Epidermal melanocyte (primary cell): Measurements from ENCODE around the gene ARHGAP26.
"Not testable (repeated sequence)": the region's sequence is repeated elsewhere in the genome, so short reads cannot be mapped to it uniquely, and the experiment has no call there.

Source experiments
- DNase-seq: peaks from one replicate; pipeline ENCODE4 v3.0.0; 2011; ENCODE audit warnings: low spot score; ENCODE audit not compliant: insufficient read length

The ARHGAP26 gene

GRCh38 chr5:142928999-142929398, 158.8 kb downstream of the ARHGAP26 start:
- not testable (repeated sequence) for DNase-seq

- DNase-seq: no peak
Measured at GRCh38 chr5:142929587-142929986, 159.4 kb downstream of the ARHGAP26 start.

DNA sequence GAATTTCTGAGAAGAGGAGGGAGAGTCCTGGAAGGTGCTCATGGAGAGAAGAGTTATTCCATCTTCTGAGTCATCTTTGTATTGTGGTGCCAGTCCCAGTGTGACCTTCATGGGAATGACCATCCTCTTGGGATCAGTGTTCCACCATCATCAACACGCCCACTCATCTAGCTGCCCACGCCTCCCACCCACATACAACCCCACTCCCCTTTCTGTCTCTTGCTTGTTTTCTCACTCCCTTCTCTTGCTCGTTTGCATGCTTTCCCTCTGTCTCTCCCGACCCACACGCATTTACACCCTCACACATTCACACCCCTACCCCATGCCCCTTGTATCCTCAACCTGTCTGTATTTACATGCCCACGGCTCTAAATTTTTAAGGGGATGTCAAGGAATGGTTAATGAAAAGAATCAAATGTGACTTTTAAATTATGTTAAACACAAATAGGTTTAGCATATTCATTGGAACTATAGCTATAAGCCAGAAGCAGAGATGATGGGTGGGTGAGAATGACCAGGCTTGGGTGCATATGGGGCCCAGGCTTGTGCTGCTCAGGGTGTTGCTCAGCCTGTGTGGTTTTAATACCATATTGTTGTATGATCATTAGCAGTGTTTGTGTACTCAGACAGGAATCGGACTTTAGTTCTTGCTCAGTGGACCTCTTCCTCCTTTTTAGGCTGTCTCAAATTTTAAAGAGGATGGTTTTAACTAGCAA, 160.4 kb downstream of the ARHGAP26 start:
- no peak for DNase-seq

DNA sequence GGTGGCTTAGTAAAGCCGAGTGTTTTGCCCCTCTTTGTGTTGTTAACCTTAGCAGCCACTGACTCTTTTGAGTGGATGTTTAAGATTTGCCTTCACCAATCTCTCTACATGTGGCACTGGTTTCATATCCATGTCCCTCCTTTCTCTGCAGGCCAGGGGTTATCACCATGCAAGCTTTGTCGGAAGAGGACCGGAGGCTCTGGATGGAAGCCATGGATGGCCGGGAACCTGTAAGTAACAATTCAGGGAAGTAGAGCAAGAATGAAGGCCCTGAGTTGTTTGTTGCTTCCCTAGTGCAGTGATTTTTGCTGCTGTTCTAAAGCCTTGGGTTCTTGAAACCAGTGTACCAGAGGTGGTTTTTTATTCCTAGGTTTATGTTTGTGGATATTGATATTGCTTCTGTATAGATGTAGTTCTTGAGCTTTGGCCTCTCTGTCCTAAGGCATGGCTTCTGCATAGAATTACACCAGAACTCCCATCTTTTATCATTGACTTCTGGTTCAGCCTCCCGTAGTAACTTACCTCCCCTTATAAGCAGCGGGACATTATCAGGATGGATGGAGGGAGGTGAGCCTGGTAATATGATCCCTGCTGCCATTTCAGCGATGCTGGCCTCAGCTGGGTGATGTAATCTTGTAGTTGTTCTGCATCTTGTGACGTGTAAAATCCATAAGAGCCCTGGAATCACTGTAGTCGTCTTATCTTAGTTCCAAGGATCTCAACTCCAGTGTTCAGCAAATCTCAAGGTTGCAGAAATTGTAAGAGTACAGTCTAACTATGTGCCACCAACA, 161.9 kb downstream of the ARHGAP26 start:
- DNase-seq: no peak

- DNase-seq: no peak
Measured at GRCh38 chr5:142934051-142934762, 164.0 kb downstream of the ARHGAP26 start.

DNA sequence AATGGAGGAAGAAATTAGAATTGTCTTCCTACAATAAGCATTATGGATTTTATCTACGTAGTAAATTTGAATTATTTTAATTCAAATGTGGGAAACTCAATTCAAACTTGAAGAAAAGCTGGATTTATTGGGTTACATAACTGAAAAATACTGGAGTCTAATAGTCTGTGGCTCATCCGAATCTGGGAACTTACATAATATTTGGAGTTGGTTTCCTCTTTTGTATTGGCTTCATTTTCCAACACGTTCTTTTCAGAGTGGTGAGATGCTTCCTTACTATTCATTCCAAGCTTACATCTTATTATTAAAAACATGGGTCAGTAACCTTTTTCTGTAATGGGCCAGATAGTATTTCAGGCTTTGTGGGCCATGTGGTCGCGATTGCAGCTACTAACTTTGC, 164.8 kb downstream of the ARHGAP26 start:
- no peak for DNase-seq

- no peak for DNase-seq
Measured at GRCh38 chr5:142937374-142937773, 167.2 kb downstream of the ARHGAP26 start.

GRCh38 chr5:142938266-142938880, 168.2 kb downstream of the ARHGAP26 start:
- DNase-seq: no peak

GRCh38 chr5:142939006-142939405, 168.8 kb downstream of the ARHGAP26 start:
- DNase-seq: no peak

- no peak for DNase-seq
Measured at GRCh38 chr5:142939884-142940283, 169.7 kb downstream of the ARHGAP26 start.

GRCh38 chr5:142941245-142941644, 171.1 kb downstream of the ARHGAP26 start:
- DNase-seq: no peak

- DNase-seq: no peak
Measured at GRCh38 chr5:142942901-142943300, 172.7 kb downstream of the ARHGAP26 start.

- no peak for DNase-seq
Measured at GRCh38 chr5:142944140-142944539, 174.0 kb downstream of the ARHGAP26 start.

DNA sequence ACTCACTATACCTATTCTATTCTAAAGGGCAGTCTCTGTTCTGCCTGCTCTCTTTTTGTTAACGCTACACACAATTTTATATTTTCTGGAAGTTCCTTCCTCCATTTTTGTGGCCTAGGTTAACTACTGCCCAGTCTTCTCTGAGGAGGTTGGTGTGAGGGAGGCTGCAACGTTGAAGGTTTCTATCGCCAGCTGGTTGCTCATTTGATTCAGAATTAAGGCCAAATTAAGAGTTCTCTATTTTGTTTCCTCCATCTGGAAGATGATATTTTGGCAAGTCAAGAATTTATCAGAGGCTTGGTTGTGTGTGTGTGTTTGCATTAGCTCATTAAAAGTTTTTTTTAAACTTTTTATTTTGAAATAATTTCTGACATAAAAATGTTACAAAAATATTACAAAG, 175.1 kb downstream of the ARHGAP26 start:
- no peak for DNase-seq

DNA sequence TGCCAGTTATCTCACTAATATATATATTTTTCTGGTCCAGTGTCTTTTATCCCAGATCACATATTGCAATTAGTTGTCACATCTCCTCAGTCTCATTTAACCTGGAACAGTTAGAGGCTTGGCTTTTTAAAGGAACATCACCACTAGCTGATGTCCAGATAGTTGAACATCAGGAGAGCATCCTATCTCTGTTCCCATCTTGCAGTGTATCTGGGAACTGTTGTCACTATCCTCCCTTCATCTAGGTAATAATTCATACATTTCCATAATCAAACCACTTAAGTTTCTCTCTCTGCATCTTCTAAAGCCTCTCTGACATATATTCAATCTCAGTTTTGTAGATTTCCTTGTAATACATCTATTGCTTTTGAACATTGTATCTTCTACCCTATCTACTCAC, 175.7 kb downstream of the ARHGAP26 start:
- no peak for DNase-seq

- no peak for DNase-seq
Measured at GRCh38 chr5:142946547-142947426, 176.6 kb downstream of the ARHGAP26 start.

DNA sequence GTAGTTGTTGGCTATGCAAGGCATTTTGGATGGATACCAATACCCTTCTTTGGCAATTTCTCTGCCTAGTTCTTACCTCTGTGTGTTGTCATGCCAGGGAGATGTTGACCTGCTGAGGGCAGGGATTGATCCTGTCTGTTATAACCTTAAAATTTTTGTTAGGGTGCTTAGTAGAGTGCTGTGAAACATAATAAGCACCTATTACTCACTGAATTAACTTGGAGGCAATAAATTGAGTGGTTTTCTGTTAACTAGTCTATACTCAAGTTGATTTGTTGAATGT, 177.2 kb downstream of the ARHGAP26 start:
- DNase-seq: no peak

DNA sequence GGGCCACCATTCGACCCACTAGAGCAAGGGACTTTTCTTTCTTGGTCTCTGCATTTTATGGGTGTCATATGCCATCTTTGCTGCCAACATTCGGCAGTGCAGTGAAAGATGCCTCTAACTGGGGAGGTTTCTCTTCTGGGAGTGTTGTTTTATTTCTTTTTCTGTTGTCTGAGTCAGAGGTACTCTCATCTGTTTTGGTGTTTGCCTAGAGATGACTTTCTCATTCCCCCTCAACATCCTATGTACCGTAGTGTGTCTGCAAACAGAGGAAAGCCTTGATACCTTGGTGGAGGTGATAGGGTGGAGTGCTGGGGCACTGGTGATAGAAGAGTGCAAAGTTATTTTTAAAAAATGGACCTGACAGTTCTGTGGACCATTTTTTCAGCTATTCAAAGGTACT, 182.1 kb downstream of the ARHGAP26 start:
- DNase-seq: no peak

DNA sequence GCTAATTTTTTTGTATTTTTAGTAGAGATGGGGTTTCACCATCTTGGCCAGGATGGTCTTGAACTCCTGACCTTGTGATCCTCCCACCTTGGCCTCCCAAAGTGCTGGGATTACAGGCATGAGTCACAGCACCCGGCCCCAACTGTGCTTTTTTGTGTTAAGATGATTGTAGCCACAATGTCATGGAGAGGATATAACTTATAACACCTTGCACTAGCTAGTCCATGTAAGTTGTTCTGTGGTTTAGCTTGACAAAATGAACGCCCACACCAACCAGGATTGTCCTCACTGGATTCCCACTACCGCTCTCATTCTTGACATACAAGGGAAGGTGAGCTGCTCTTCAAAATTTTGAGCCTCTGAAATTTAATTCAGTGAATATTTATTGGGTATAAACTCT, 182.7 kb downstream of the ARHGAP26 start:
- not testable (repeated sequence) for DNase-seq

DNA sequence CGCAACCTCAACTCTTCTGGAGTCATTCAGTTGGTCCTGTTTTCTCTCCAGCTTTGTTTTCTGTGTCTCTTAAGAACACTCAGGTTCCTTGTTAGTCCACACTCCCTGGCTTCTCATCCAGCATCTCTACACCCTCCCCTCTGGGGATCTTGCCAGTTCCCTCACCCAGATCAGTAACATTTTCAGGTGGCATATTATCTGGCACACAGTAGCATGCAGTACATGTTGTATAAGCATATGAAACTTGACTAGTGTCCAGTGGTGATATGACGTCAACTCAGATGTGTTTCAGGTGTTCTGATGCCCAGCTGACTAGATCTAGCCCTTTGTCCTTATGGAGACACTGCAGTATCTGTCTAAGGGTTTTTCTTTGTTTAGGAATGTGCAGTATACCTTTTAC, 184.3 kb downstream of the ARHGAP26 start:
- no peak for DNase-seq

DNA sequence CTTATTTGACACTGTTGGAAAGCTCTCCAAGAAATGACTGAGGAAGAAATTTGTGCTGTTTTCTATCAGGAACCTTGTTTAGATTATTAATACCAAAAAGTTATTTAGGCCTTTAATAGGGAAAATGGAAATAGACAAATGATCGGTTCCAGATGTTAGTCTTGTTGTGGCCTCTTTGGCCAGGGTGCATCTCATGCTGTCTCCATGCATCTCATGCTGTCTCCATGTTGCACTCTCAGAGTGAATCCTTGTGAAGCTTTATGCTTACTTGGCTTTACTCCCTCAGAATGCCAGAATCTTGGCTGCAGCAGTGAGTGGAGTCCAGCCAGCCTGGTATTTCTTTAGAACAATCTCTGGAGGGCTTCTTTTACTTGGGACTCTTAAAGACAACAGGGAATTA, 185.5 kb downstream of the ARHGAP26 start:
- no peak for DNase-seq
